ENCODE measurements around the gene HNF4A. TPM values are rescaled to one million over a fixed set of nuclear protein-coding genes. Genes with fewer than 3 reads are reported as not detected.

The HNF4A gene
- total RNA-seq, 1 donor from 2014 or later = not detected

- DNase-seq (ENCODE audit: extremely low spot score in 2 of 2) = no peak
- TF ChIP-seq CTCF (IDR thresholded peaks at IDR 0.05) = no peak
- TF ChIP-seq POLR2AphosphoS5 (IDR thresholded peaks at IDR 0.05; ENCODE audit: insufficient read depth in 1 of 2, low read depth in 1 of 2) = no peak
- TF ChIP-seq POLR2A (IDR thresholded peaks at IDR 0.05) = no peak
- Histone ChIP-seq H3K27me3 (no peaks in the 10 kb centered on the region), H3K36me3 (no peaks in the 10 kb centered on the region), H3K4me3 (no peak overlapping the region), H3K27ac (no peak overlapping the region), H3K4me1 (no peaks in the 10 kb centered on the region), H3K9me3 (no peaks in the 10 kb centered on the region)
- intact Hi-C loops (cut with DNase I) = loop anchor here (10.0 kb wide), 1 partner anchor 232 kb away; no protein-coding TSS in a partner anchor
Measured at GRCh38 chr20:44382641-44383040, 27.1 kb downstream of the HNF4A start.

DNA sequence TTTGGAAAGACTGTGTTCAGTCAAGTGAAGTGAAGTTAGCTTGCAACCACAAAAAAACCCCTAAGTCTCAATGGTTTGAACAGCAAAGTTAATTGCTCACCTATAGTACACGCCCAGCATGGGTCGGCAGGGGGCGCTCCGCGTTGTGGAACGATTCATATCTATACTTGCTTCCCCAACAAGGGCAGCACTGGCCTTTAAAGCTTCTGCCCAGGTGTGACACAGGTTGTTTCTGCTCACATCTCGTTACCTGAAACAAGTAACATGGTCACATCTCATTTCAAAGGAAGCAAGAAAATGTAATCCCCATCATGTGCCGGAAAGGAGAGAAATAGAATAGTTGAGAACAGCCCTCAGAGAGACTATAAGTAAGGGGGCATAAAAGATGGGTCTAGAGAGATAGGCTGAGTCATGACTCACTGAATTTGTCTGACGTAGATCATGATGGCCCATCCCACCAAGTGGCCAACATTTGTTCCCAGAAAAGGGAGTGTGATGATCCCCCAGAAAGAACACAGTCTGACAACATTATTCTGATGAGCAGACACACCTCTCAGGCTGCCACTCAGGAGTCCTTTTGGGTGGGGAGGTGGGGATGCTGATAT lies 29.0 kb downstream of the HNF4A start:
- intact Hi-C loops (cut with DNase I) = loop anchor here (2.0 to 10.0 kb wide), 2 partner anchors 230 to 298 kb away; no protein-coding TSS in a partner anchor

GRCh38 chr20:44388466-44389023 lies 33.0 kb downstream of the HNF4A start:
- no peak overlapping the region for H3K4me3 ChIP-seq
- H3K36me3 ChIP-seq = no peaks in the 10 kb centered on the region
- TF ChIP-seq POLR2A (IDR thresholded peaks at IDR 0.05) (no peak), POLR2AphosphoS5 (IDR thresholded peaks at IDR 0.05; ENCODE audit: insufficient read depth in 1 of 2, low read depth in 1 of 2) (peak in 1 of 2 donors; percentile 37), CTCF (IDR thresholded peaks at IDR 0.05) (peak in 2 of 3 experiments; percentile 51 to 62)
- H3K27ac ChIP-seq = no peak overlapping the region
- no peak for DNase-seq (ENCODE audit: extremely low spot score in 2 of 2)
- intact Hi-C loops (cut with DNase I) = loop anchor here (10.0 kb wide), 1 partner anchor 226 kb away; no protein-coding TSS in a partner anchor
- no peaks in the 10 kb centered on the region for H3K27me3 ChIP-seq
- peaks cover 12% of the 10 kb centered on the region for H3K4me1 ChIP-seq
- H3K9me3 ChIP-seq = no peaks in the 10 kb centered on the region

More for the DNA sequence above, 29.0 kb downstream of the HNF4A start:
- no peak for TF ChIP-seq POLR2A (IDR thresholded peaks at IDR 0.05)
- TF ChIP-seq CTCF (IDR thresholded peaks at IDR 0.05) = peak; percentile 40 to 64 (median 64)
- TF ChIP-seq POLR2AphosphoS5 (IDR thresholded peaks at IDR 0.05; ENCODE audit: insufficient read depth in 1 of 2, low read depth in 1 of 2) = no peak
- Histone ChIP-seq H3K9me3 (no peaks in the 10 kb centered on the region), H3K27ac (no peak overlapping the region), H3K4me3 (no peak overlapping the region), H3K27me3 (no peaks in the 10 kb centered on the region), H3K4me1 (peaks cover 12% of the 10 kb centered on the region), H3K36me3 (no peaks in the 10 kb centered on the region)
- no peak for DNase-seq (ENCODE audit: extremely low spot score in 2 of 2)

- Histone ChIP-seq H3K36me3 (no peaks in the 10 kb centered on the region), H3K4me3 (no peak overlapping the region), H3K27ac (no peak overlapping the region), H3K9me3 (no peaks in the 10 kb centered on the region), H3K4me1 (peaks cover 12% of the 10 kb centered on the region), H3K27me3 (no peaks in the 10 kb centered on the region)
- no peak for DNase-seq (ENCODE audit: extremely low spot score in 2 of 2)
- no peak for TF ChIP-seq POLR2A (IDR thresholded peaks at IDR 0.05)
- TF ChIP-seq POLR2AphosphoS5 (IDR thresholded peaks at IDR 0.05; ENCODE audit: insufficient read depth in 1 of 2, low read depth in 1 of 2) = no peak
- no peak for TF ChIP-seq CTCF (IDR thresholded peaks at IDR 0.05)
- intact Hi-C loops (cut with DNase I) = loop anchor here (10.0 kb wide), 1 partner anchor 225 kb away; no protein-coding TSS in a partner anchor
Measured at GRCh38 chr20:44389871-44390270, 34.4 kb downstream of the HNF4A start.

- DNase-seq (ENCODE audit: extremely low spot score in 2 of 2) = no peak
- intact Hi-C loops (cut with DNase I) = no loop called here
- TF ChIP-seq POLR2AphosphoS5 (IDR thresholded peaks at IDR 0.05; ENCODE audit: insufficient read depth in 1 of 2, low read depth in 1 of 2) (no peak), CTCF (IDR thresholded peaks at IDR 0.05) (no peak), POLR2A (IDR thresholded peaks at IDR 0.05) (no peak)
- H3K4me3 ChIP-seq = no peak overlapping the region
- H3K36me3 ChIP-seq = no peaks in the 10 kb centered on the region
- H3K27ac ChIP-seq = no peak overlapping the region
- H3K9me3 ChIP-seq = no peaks in the 10 kb centered on the region
- peaks cover 12% of the 10 kb centered on the region for H3K4me1 ChIP-seq
- no peaks in the 10 kb centered on the region for H3K27me3 ChIP-seq
Measured at GRCh38 chr20:44390280-44390679, 34.8 kb downstream of the HNF4A start.
